Uterus (tissue), 4 donors: ENCODE results near the gene THOC2. TPM values are rescaled to one million over a fixed set of nuclear protein-coding genes. Genes with fewer than 3 reads are reported as not detected.
"Not testable (repeated sequence)": the region's sequence is repeated elsewhere in the genome, so short reads cannot be mapped to it uniquely, and the experiment has no call there.

Experiments
- DNase-seq, 2 donors: peaks; one replicate each; pipeline ENCODE4 v3.0.0-alpha.2; 2019 to 2020
- H3K27ac ChIP-seq, 2 donors: fragments of 200-600 bp; sonication (generic); 1 replicate in 1 of 2; 2 replicates in 1 of 2; pipeline ENCODE4 v1.5.1; 2016 to 2018
- H3K27me3 ChIP-seq, 2 donors: fragments of 200-600 bp; sonication (generic); one replicate each; pipeline ENCODE4 v1.5.1; 2018 to 2019; ENCODE audit warnings: control low read depth in 1 of 2
- H3K36me3 ChIP-seq, 2 donors: fragments of 200-600 bp; sonication (generic); one replicate each; pipeline ENCODE4 v1.5.1; 2019; ENCODE audit warnings: control low read depth in 1 of 2
- H3K4me1 ChIP-seq, 2 donors: fragments of 200-600 bp; sonication (generic); one replicate each; pipeline ENCODE4 v1.5.1; 2018 to 2019; ENCODE audit warnings: control low read depth in 1 of 2
- H3K4me3 ChIP-seq, 2 donors: fragments of 200-600 bp; sonication (generic); 1 replicate in 1 of 2; 2 replicates in 1 of 2; pipeline ENCODE4 v1.5.1; 2018 to 2019; ENCODE audit warnings: mild to moderate bottlenecking in 1 of 2
- H3K9me3 ChIP-seq, 2 donors: fragments of 200-600 bp; sonication (generic); one replicate each; pipeline ENCODE4 v1.5.1; 2019; ENCODE audit warnings: control low read depth in 1 of 2
- CTCF ChIP-seq, 4 experiments: fragments of 200-600 bp in 2 of 4; fragments of 450-650 bp in 2 of 4; sonication (generic) in 2 of 4; IDR thresholded peaks; one replicate each; pipeline ENCODE4 v1.5.1; 2016 to 2019; ENCODE audit warnings: antibody characterized with exemption in 4 of 4, mild to moderate bottlenecking in 2 of 4, moderate library complexity in 1 of 4
- POLR2A ChIP-seq, 2 donors: fragments of 450-650 bp; IDR thresholded peaks; one replicate each; pipeline ENCODE4 v1.6.1; 2016; ENCODE audit warnings: antibody characterized with exemption in 2 of 2, mild to moderate bottlenecking in 1 of 2, moderate library complexity in 1 of 2
- intact Hi-C: fragments of 100-400 bp; cut with DNase I; formaldehyde crosslinking; loops from one replicate; pipeline ENCODE4 v1.15.1; 2023; ENCODE audit warnings: low total_unique reads
- total RNA-seq, 4 donors: library from RNA; depleted of rRNA in 3 of 4; stranded (reverse); fragments of >200 nt in 3 of 4; gene quantifications; one replicate each; pipeline versions ENCODE4 v1.1.0 to v1.2.4, GENCODE V29; 2014 to 2023
- donor health status: DM: yes; HTN: yes; CAD: no.

THOC2 gene
- 100 to 1,000 TPM in 2 of 4 donors, 10 to 100 TPM in 2; 54.3 to 180 (median 80.1) TPM for total RNA-seq

GRCh38 chrX:123732670-123733363 lies at the start of gene THOC2:
Gene THOC2 (minus strand): TSS chrX:123733052. CDS start chrX:123733022, 30 bp downstream.
- H3K9me3 ChIP-seq: no peaks in the 10 kb centered on the region
- no peaks in the 10 kb centered on the region for H3K27me3 ChIP-seq
- peak within 1 kb of the TSS; percentile 71 to 72 for H3K4me3 ChIP-seq
- no peaks in the 10 kb centered on the region for H3K36me3 ChIP-seq
- intact Hi-C loops: no loop called here
- H3K4me1 ChIP-seq: no peaks in the 10 kb centered on the region
- peak within 1 kb of the TSS; percentile 86 to 87 for H3K27ac ChIP-seq
- peak; percentile 84 to 87 for DNase-seq
- TF ChIP-seq POLR2A (IDR thresholded peaks at IDR 0.05) (peak; percentile 41 to 43), CTCF (IDR thresholded peaks at IDR 0.05) (peak; percentile 17 to 47 (median 40))

GRCh38 chrX:123781786-123782185 lies 48.9 kb upstream of the THOC2 start:
- H3K36me3 ChIP-seq, H3K27me3 ChIP-seq, H3K9me3 ChIP-seq, H3K4me3 ChIP-seq, H3K27ac ChIP-seq, DNase-seq, H3K4me1 ChIP-seq, intact Hi-C loops: not testable (repeated sequence)

- DNase-seq: no peak
- intact Hi-C loops: no loop called here
- TF ChIP-seq POLR2A (IDR thresholded peaks at IDR 0.05): no peak
- TF ChIP-seq CTCF (IDR thresholded peaks at IDR 0.05): no peak
- no peak overlapping the region for H3K27ac ChIP-seq
- H3K27me3 ChIP-seq: no peaks in the 10 kb centered on the region
- H3K4me3 ChIP-seq: no peak overlapping the region
- no peaks in the 10 kb centered on the region for H3K9me3 ChIP-seq
- no peaks in the 10 kb centered on the region for H3K36me3 ChIP-seq
- no peaks in the 10 kb centered on the region for H3K4me1 ChIP-seq
Measured at GRCh38 chrX:123779908-123780396, 47.1 kb upstream of the THOC2 start.

- Histone ChIP-seq H3K4me3 (no peak overlapping the region), H3K27ac (no peak overlapping the region), H3K4me1 (no peaks in the 10 kb centered on the region), H3K9me3 (no peaks in the 10 kb centered on the region), H3K27me3 (no peaks in the 10 kb centered on the region), H3K36me3 (no peaks in the 10 kb centered on the region)
- no peak for DNase-seq
- intact Hi-C loops: no loop called here
- TF ChIP-seq POLR2A (IDR thresholded peaks at IDR 0.05) (no peak), CTCF (IDR thresholded peaks at IDR 0.05) (no peak)
Measured at GRCh38 chrX:123773258-123773988, 40.6 kb upstream of the THOC2 start.

GRCh38 chrX:123771449-123772064 lies 38.7 kb upstream of the THOC2 start:
- intact Hi-C loops: no loop called here

More at GRCh38 chrX:123771449-123772064, 38.7 kb upstream of the THOC2 start:
- Histone ChIP-seq H3K4me3 (no peak overlapping the region), H3K27ac (no peak overlapping the region), H3K4me1 (no peaks in the 10 kb centered on the region), H3K36me3 (no peaks in the 10 kb centered on the region), H3K27me3 (no peaks in the 10 kb centered on the region), H3K9me3 (no peaks in the 10 kb centered on the region)
- DNase-seq: no peak
- no peak for TF ChIP-seq CTCF (IDR thresholded peaks at IDR 0.05)
- TF ChIP-seq POLR2A (IDR thresholded peaks at IDR 0.05): no peak
